GM19351 (cell line): ENCODE data around the gene PCDHGB2.
"Not testable (repeated sequence)": the region's sequence is repeated elsewhere in the genome, so short reads cannot be mapped to it uniquely, and the experiment has no call there.

Experiments used
- ATAC-seq: cut with Tn5 transposase; IDR thresholded peaks from one replicate; pipeline ENCODE4 v1.9.1; 2021; ENCODE audit warnings: mild to moderate bottlenecking, moderate library complexity; ENCODE audit not compliant: unreplicated experiment

The PCDHGB2 gene

GRCh38 chr5:141359790-141360426 lies at the start of gene PCDHGB2:
PCDHGB2 (plus strand) TSS chr5:141359994; CDS start chr5:141360136, 142 bp downstream.
- ATAC-seq: peak; percentile 81

DNA sequence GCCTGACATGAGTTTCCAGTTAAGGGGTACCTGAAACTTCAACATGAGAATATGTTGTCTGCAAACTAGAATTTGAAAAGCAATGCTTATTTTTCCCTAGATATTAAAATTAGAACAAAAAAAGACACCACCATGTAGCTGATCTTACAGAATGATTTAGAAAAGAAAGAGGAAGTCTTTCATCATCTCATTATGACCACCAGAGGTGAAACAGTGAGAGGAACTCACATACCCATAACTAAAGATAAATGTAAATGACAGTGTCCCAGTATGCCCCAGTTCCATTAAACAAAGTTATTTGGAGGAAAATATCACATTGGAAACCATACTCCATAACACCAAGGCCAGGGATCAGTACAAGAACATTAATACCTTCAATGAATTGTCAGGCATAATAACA lies 46.1 kb upstream of the PCDHGB2 start:
- ATAC-seq: no peak

GRCh38 chr5:141316963-141317362 lies 42.8 kb upstream of the PCDHGB2 start:
- not testable (repeated sequence) for ATAC-seq

DNA sequence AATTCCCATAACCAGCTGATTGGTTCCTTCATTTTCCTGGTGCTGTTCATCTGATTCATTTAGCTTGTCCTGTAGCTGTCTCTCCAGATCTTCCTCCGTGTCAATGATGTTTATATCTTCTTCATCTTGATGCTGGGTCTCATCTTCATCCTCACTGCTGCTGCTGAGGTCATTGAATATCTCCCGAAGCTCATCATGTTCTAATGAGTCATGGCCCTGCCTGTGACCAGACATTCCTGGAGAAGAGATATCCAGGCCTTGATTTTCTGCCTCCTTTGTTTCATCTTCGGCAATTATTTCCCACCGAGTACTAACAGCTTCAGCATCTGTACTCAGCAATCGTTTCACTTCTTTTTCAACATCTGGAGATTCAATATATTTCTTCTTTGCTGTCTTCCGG lies 40.6 kb upstream of the PCDHGB2 start:
- no peak for ATAC-seq

GRCh38 chr5:141319699-141320098 lies 40.1 kb upstream of the PCDHGB2 start:
- ATAC-seq: no peak

- peak; percentile 89 for ATAC-seq
Measured at GRCh38 chr5:141320225-141321169, 39.3 kb upstream of the PCDHGB2 start, which contains the start of gene TAF7. TAF7 (minus strand) TSS chr5:141320784; CDS start chr5:141320044, 740 bp downstream.

- no peak for ATAC-seq
Measured at GRCh38 chr5:141322261-141322660, 37.5 kb upstream of the PCDHGB2 start.

GRCh38 chr5:141326088-141326854 lies 33.5 kb upstream of the PCDHGB2 start:
- peak; percentile 73 for ATAC-seq

- no peak for ATAC-seq
Measured at GRCh38 chr5:141328231-141328630, 31.6 kb upstream of the PCDHGB2 start.

- peak; percentile 68 for ATAC-seq
Measured at GRCh38 chr5:141330299-141331080, 29.3 kb upstream of the PCDHGB2 start, which contains the start of gene PCDHGA1. PCDHGA1 (plus strand) TSS chr5:141330514.

DNA sequence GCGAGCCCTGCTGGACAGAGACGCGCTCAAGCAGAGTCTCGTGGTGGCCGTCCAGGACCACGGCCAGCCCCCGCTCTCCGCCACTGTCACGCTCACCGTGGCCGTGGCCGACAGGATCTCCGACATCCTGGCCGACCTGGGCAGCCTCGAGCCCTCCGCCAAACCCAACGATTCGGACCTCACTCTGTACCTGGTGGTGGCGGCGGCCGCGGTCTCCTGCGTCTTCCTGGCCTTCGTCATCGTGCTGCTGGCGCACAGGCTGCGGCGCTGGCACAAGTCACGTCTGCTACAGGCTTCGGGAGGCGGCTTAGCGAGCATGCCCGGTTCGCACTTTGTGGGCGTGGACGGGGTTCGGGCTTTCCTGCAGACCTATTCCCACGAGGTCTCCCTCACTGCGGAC lies 27.2 kb upstream of the PCDHGB2 start:
- ATAC-seq: not testable (repeated sequence)

- no peak for ATAC-seq
Measured at GRCh38 chr5:141338538-141339306, 21.1 kb upstream of the PCDHGB2 start, which contains the start of gene PCDHGA2. PCDHGA2 (plus strand) TSS chr5:141338760.

DNA sequence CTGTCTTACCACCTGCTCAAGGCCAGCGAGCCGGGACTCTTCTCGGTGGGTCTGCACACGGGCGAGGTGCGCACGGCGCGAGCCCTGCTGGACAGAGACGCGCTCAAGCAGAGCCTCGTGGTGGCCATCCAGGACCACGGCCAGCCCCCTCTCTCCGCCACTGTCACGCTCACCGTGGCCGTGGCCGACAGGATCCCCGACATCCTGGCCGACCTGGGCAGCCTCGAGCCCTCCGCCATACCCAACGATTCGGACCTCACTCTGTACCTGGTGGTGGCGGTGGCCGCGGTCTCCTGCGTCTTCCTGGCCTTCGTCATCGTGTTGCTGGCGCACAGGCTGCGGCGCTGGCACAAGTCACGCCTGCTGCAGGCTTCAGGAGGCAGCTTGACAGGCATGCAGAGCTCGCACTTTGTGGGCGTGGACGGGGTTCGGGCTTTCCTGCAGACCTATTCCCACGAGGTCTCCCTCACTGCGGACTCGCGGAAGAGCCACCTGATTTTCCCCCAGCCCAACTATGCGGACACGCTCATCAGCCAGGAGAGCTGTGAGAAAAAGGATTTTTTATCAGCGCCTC lies 18.9 kb upstream of the PCDHGB2 start:
- not testable (repeated sequence) for ATAC-seq

DNA sequence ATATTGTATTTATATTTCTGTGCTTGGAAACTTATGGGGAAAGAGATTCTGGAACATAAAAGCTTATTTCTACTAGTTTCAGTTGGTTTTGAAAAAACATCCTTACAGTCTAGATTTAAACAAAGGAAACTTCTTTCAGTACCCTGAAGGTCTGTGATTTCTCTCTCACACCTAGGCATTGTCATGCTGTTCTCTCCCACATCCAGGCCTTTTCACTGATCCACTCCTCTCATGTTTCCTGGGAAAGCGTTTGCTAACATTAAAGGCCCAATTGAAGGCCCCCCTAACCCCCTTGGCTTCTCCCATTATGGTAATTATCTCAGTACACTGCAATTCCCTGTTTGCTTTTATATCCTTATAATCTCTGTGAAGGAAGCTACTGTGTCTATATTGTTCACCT lies 17.0 kb upstream of the PCDHGB2 start:
- ATAC-seq: no peak

- no peak for ATAC-seq
Measured at GRCh38 chr5:141343242-141343952, 16.4 kb upstream of the PCDHGB2 start, which contains the start of gene PCDHGA3. PCDHGA3 (plus strand) TSS chr5:141343829; CDS start chr5:141344034, 205 bp downstream.

- ATAC-seq: no peak
Measured at GRCh38 chr5:141343953-141344463, 15.8 kb upstream of the PCDHGB2 start.

DNA sequence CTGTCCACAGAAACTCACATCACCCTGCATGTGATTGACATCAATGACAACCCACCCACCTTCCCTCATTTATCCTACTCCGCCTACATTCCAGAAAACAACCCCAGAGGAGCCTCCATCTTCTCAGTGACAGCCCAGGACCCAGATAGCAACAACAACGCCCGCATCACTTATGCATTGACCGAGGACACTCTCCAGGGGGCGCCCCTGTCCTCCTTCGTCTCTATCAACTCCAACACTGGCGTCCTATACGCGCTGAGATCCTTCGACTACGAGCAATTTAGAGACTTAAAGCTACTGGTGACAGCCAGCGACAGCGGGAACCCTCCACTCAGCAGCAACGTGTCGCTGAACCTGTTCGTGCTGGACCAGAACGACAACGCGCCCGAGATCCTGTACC lies 14.5 kb upstream of the PCDHGB2 start:
- ATAC-seq: no peak

GRCh38 chr5:141346017-141346416 lies 13.8 kb upstream of the PCDHGB2 start:
- not testable (repeated sequence) for ATAC-seq
